Epithelial cell of proximal tubule (primary cell): ENCODE data around the gene SLC38A1. TPM values are rescaled to one million over a fixed set of nuclear protein-coding genes. Genes with fewer than 3 reads are reported as not detected.
A peak's percentile ranks its signal among the peaks of the same experiment; 100 is the strongest.

Experiments used
- DNase-seq: peaks from one replicate; pipeline ENCODE4 v3.0.0-alpha.2; 2011; ENCODE audit warnings: low read depth
- H3K4me3 ChIP-seq: 2 replicates; pipeline ENCODE4 v1.5.1; 2011; ENCODE audit warnings: low read depth, mild to moderate bottlenecking, low read length
- CTCF ChIP-seq: conservative IDR thresholded peaks from 2 replicates; pipeline ENCODE4 v1.5.1; 2012; ENCODE audit warnings: low read depth, mild to moderate bottlenecking, low read length
- total RNA-seq: library from RNA; depleted of rRNA; stranded (reverse); fragments of >200 nt; gene quantifications from 2 replicates; pipeline ENCODE4 v1.2.3, GENCODE V29; 2015

The SLC38A1 gene
- 73.1 and 105 TPM in 2 replicates for total RNA-seq

- no peak for DNase-seq
- no peak for TF ChIP-seq CTCF
- peak within 1 kb of the TSS; percentile 84 for H3K4me3 ChIP-seq
These were observed at the start of gene SLC38A1 for GRCh38 chr12:46268583-46269428. TSS of gene SLC38A1 (minus strand) at chr12:46269043. CDS start at chr12:46239800, 29,243 bp downstream.

- DNase-seq, result no peak
- no peak overlapping the region for H3K4me3 ChIP-seq
- TF ChIP-seq CTCF, result no peak
These were observed 49.2 kb upstream of the SLC38A1 start for GRCh38 chr12:46318037-46318436.

- no peak for TF ChIP-seq CTCF
- DNase-seq, result no peak
- no peak overlapping the region for H3K4me3 ChIP-seq
These were observed 35.2 kb upstream of the SLC38A1 start for GRCh38 chr12:46304070-46304469.

GRCh38 chr12:46303039-46303666 lies 34.3 kb upstream of the SLC38A1 start:
- peak; percentile 81 for TF ChIP-seq CTCF
- no peak overlapping the region for H3K4me3 ChIP-seq
- DNase-seq, result no peak

GRCh38 chr12:46300910-46301309 lies 32.1 kb upstream of the SLC38A1 start:
- no peak for DNase-seq
- no peak overlapping the region for H3K4me3 ChIP-seq
- no peak for TF ChIP-seq CTCF

- DNase-seq, result no peak
- H3K4me3 ChIP-seq, result no peak overlapping the region
- TF ChIP-seq CTCF, result no peak
These were observed 31.0 kb upstream of the SLC38A1 start for GRCh38 chr12:46299851-46300250.

GRCh38 chr12:46298261-46298660 lies 29.4 kb upstream of the SLC38A1 start:
- H3K4me3 ChIP-seq, result no peak overlapping the region
- TF ChIP-seq CTCF, result no peak
- no peak for DNase-seq
